Epithelial cell of prostate (primary cell): Measurements from ENCODE around the gene TNNI3K.

Experiments used
- DNase-seq: peaks from one replicate; pipeline ENCODE4 v3.0.0-alpha.2; 2011; ENCODE audit warnings: low read depth, low spot score
- H3K27ac ChIP-seq: fragments of 450-650 bp; 2 replicates; pipeline ENCODE4 v1.5.1; 2017; ENCODE audit warnings: mild to moderate bottlenecking

TNNI3K gene

GRCh38 chr1:74286414-74286813 is 51.2 kb downstream of the TNNI3K start:
- H3K27ac ChIP-seq = no peak overlapping the region
- DNase-seq = no peak

GRCh38 chr1:74314438-74314837 is 79.3 kb downstream of the TNNI3K start:
- H3K27ac ChIP-seq = no peak overlapping the region
- DNase-seq = no peak

- DNase-seq = no peak
- H3K27ac ChIP-seq = no peak overlapping the region
These were observed 81.1 kb downstream of the TNNI3K start for GRCh38 chr1:74316302-74316701.

GRCh38 chr1:74317663-74318062 is 82.5 kb downstream of the TNNI3K start:
- no peak overlapping the region for H3K27ac ChIP-seq
- DNase-seq = no peak

GRCh38 chr1:74323937-74324473 is 88.8 kb downstream of the TNNI3K start:
- DNase-seq = no peak
- H3K27ac ChIP-seq = no peak overlapping the region

GRCh38 chr1:74324684-74325448 is 89.7 kb downstream of the TNNI3K start:
- no peak overlapping the region for H3K27ac ChIP-seq

GRCh38 chr1:74328851-74329250 is 93.7 kb downstream of the TNNI3K start:
- DNase-seq = no peak
- H3K27ac ChIP-seq = no peak overlapping the region

More at GRCh38 chr1:74324684-74325448, 89.7 kb downstream of the TNNI3K start:
- no peak for DNase-seq

- H3K27ac ChIP-seq = no peak overlapping the region
- DNase-seq = no peak
These were observed 98.1 kb downstream of the TNNI3K start for GRCh38 chr1:74333244-74333643.

GRCh38 chr1:74334147-74334546 is 99.0 kb downstream of the TNNI3K start:
- no peak for DNase-seq

GRCh38 chr1:74340656-74341055 is 105.5 kb downstream of the TNNI3K start:
- no peak overlapping the region for H3K27ac ChIP-seq
- DNase-seq = no peak

More at GRCh38 chr1:74334147-74334546, 99.0 kb downstream of the TNNI3K start:
- no peak overlapping the region for H3K27ac ChIP-seq

GRCh38 chr1:74341702-74342339 is 106.6 kb downstream of the TNNI3K start:
- no peak for DNase-seq
- no peak overlapping the region for H3K27ac ChIP-seq

GRCh38 chr1:74343216-74343615 is 108.0 kb downstream of the TNNI3K start:
- H3K27ac ChIP-seq = no peak overlapping the region
- no peak for DNase-seq

- no peak overlapping the region for H3K27ac ChIP-seq
- DNase-seq = no peak
These were observed 109.2 kb downstream of the TNNI3K start for GRCh38 chr1:74344387-74344786.

GRCh38 chr1:74356493-74356892 is 121.3 kb downstream of the TNNI3K start:
- no peak overlapping the region for H3K27ac ChIP-seq
- no peak for DNase-seq

GRCh38 chr1:74357150-74357549 is 122.0 kb downstream of the TNNI3K start:
- no peak for DNase-seq
- no peak overlapping the region for H3K27ac ChIP-seq

GRCh38 chr1:74357756-74358155 is 122.6 kb downstream of the TNNI3K start:
- DNase-seq = no peak
- no peak overlapping the region for H3K27ac ChIP-seq

- DNase-seq = no peak
These were observed 127.5 kb downstream of the TNNI3K start for GRCh38 chr1:74362691-74363090.

GRCh38 chr1:74363220-74363619 is 128.0 kb downstream of the TNNI3K start:
- H3K27ac ChIP-seq = no peak overlapping the region
- no peak for DNase-seq

More at GRCh38 chr1:74362691-74363090, 127.5 kb downstream of the TNNI3K start:
- no peak overlapping the region for H3K27ac ChIP-seq

GRCh38 chr1:74367175-74367813 is 132.1 kb downstream of the TNNI3K start:
- no peak overlapping the region for H3K27ac ChIP-seq
- DNase-seq = no peak

- DNase-seq = no peak
- no peak overlapping the region for H3K27ac ChIP-seq
These were observed 133.1 kb downstream of the TNNI3K start for GRCh38 chr1:74368335-74368734.

GRCh38 chr1:74375376-74375775 is 140.2 kb downstream of the TNNI3K start:
- H3K27ac ChIP-seq = no peak overlapping the region
- DNase-seq = no peak
